HG03064 (cell line): Measurements from ENCODE around the gene DEF6.

Experiments used
- ATAC-seq: cut with Tn5 transposase; IDR thresholded peaks from one replicate; pipeline ENCODE4 v1.9.1; 2021; ENCODE audit warnings: low read depth; ENCODE audit not compliant: unreplicated experiment

The DEF6 gene

DNA sequence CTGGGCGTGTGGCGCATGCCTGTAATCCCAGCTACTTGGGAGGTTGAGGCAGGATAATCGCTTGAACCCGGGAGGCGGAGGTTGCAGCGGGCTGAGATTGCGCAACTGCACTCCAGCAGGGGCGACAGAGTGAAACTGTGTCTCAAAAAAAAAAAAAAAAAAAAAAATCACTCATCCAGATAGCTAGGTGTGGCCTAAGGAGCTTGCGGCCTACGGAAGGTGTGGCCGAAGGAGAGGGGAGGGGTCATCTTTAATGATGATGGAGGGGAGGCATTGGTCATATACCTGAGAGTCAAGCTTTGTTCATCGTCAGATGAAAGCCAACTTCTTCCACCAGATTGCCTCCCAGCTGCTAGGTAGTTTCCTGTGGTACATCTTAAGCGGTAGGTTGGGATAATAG is 43.9 kb downstream of the DEF6 start:
- no peak for ATAC-seq

- peak; percentile 93 for ATAC-seq
Measured at GRCh38 chr6:35342258-35343091, 44.9 kb downstream of the DEF6 start, which contains the start of gene PPARD. PPARD (plus strand) TSS chr6:35342558; CDS start chr6:35411088, 68,530 bp downstream.

- no peak for ATAC-seq
Measured at GRCh38 chr6:35343092-35343834, 45.6 kb downstream of the DEF6 start.

GRCh38 chr6:35343835-35344550 is 46.4 kb downstream of the DEF6 start:
- ATAC-seq, result no peak

DNA sequence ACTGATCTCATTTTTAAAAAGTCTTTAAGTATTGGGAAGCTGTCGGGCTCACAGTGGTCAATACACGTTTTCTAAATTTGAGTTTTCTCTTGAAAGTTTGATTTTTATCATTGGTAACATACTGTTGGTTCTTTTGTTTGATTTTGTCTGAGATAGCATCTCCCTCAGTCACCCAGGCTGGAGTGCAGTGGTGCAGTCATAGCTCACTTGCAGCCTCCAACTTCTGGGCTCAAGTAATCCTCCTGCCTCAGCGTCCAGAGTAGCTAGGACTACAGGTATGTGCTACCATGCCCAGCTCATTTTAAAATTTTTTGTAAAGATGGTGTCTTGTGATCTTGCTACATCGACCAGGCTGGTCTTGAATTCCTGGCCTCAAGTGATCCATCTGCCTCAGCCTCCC is 53.8 kb downstream of the DEF6 start:
- no peak for ATAC-seq

GRCh38 chr6:35352735-35353134 is 55.1 kb downstream of the DEF6 start:
- no peak for ATAC-seq

- ATAC-seq, result no peak
Measured at GRCh38 chr6:35354361-35355135, 56.9 kb downstream of the DEF6 start.

GRCh38 chr6:35356391-35356790 is 58.8 kb downstream of the DEF6 start:
- ATAC-seq, result no peak

DNA sequence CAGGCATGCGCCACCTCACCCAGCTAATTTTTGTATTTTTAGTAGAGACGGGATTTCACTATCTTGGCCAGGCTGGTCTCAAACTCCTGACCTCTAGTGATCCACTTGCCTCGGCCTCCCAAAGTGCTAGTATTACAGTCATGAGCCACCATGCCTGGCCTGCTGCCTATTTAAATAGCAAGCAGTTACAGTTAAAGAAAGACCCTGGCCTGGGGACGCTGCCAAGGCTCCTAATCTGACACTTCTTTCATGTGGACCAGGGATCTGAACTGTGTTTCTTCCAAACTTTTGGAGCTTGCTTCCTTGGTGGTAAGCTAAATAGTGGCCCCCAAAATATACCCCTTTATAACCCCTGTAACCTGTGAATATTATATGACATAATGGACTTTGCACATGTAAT is 60.1 kb downstream of the DEF6 start:
- no peak for ATAC-seq

- ATAC-seq, result no peak
Measured at GRCh38 chr6:35358086-35358485, 60.5 kb downstream of the DEF6 start.

GRCh38 chr6:35359346-35359743 is 61.7 kb downstream of the DEF6 start:
- no peak for ATAC-seq

DNA sequence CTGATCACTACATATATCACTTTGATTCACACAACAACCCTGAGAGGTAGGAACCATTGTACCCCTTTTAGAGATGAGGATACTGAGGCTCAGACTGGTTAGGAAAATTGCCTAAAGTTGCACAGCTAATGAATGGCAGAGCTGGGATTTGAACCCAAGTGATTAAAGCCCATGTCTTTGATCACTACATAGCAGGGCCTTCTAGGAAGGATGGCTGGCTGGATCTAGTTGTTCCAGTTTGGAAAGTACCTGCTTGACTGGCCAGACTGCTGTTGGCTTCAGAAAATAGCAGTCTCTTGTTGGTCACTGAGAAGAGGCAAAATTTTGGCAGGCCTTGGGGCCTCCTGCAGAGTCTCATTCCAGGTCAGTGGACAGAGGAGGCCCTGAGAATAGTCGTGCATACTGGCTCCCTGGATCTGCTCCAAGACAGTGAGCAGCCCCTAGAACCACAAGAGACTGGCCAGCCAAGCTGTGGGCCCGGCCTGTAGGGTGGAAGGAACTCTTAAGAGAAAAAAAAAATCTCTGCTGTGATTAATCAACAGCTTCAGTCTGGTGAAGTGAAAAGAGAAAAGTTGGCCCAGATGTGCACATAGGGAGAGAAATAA is 62.2 kb downstream of the DEF6 start:
- ATAC-seq, result no peak

- no peak for ATAC-seq
Measured at GRCh38 chr6:35360349-35361138, 62.9 kb downstream of the DEF6 start.

DNA sequence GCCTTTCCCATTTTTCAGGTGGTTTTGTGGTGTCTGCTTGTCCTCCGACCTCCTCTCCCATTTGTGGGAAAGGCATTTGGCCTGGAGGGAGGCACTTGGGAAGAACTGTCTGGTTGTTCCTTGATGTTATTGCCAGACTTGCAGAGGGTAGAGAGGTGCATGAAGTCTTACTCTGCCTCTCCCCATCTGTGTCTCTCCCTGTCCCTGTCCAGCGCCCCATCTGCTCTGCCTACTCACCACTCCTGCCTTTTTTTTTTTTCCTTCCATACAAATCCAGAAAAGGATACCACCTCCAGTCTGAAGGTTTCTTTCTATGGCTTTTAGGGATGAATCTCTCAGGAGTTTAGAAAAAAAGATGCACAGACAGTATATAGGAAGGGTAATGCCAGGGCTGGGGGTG is 64.6 kb downstream of the DEF6 start:
- no peak for ATAC-seq

- ATAC-seq, result no peak
Measured at GRCh38 chr6:35363293-35363750, 65.7 kb downstream of the DEF6 start.

DNA sequence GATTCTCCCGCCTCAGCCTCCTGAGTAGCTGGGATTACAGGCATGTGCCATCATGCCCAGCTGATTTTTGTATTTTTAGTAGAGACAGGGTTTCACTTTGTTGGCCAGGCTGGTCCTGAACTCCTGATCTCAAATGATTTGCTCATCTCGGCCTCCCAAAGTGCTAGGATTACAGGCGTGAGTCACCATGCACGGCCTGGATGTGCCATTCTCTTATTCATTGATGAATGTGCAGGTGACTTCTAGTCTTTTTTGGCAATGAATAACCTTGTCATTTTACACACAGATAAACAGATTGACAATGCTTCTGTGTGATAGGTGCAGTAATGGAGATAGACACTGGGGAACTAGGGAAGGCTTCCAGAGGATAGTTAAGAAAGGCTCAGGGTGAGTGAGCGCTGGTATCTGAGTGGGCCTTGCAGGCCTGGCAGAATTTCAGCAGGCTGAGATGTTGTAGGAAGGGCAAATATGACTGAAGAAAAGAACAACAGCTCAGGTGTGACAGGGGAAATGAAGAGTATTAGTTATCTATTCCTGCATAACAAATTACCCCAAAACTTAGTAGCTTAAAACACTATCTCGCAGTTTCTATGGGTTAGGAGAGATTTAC is 68.1 kb downstream of the DEF6 start:
- no peak for ATAC-seq

DNA sequence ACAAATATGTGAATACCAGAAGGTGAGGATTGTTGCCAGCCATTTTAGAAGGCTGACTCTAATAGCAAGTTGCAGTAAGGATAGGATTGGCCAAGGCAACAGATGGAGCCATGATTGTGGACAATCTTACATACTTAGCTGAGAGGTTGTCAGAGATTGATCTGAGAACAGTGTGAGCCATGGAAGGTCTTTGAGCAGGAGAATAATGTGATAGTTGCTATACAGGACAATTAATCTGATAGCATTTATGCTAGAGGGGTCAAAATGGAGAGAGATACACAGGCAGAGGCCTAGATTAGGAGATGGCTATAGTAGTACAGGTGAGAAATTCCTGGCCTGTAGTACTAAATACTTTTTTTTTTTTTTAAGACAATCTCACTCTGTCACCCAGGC is 68.6 kb downstream of the DEF6 start:
- ATAC-seq, result no peak

DNA sequence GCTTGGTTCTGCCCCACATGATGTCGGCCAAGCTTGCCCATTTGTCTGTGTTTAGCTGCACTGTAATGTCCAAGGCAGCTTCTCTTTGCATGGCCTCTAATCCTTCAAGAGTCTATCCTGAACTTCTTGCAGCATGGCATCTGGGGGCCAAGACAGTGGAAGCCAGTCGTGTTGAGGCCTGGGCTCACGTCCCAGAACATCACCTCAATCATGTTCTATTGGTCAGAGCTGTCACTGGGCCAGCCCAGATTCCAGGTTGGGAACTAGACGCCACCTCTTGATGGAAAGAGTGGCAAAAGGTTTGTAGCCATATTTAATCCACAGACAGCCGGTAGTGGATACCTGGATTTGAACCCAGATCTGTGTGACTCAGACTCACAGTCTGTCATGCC is 70.0 kb downstream of the DEF6 start:
- ATAC-seq, result no peak
